Astrocyte of the cerebellum (primary cell): ENCODE results near the gene TMEM164.
A peak's percentile ranks its signal among the peaks of the same experiment; 100 is the strongest.
"Not testable (repeated sequence)": the region's sequence is repeated elsewhere in the genome, so short reads cannot be mapped to it uniquely, and the experiment has no call there.

ENCODE experiments used
- DNase-seq: peaks from one replicate; pipeline ENCODE4 v3.0.0-alpha.2; 2011; ENCODE audit warnings: low read depth
- H3K4me3 ChIP-seq: 2 replicates; pipeline ENCODE4 v1.5.1; 2011; ENCODE audit warnings: mild to moderate bottlenecking, low read depth, low read length, moderate library complexity
- CTCF ChIP-seq: IDR thresholded peaks from 2 replicates; pipeline ENCODE4 v1.5.1; 2012; ENCODE audit warnings: low read length, low read depth, moderate library complexity, mild to moderate bottlenecking; ENCODE audit errors: missing control alignments
- in situ Hi-C: cut with HindIII; loops from 2 replicates; pipeline ENCODE4 v1.10.0; 2017; ENCODE audit warnings: low sequenced_read_pairs

TMEM164 gene

GRCh38 chrX:110143454-110144210 lies 140.7 kb downstream of the TMEM164 start:
- no peak overlapping the region for H3K4me3 ChIP-seq
- in situ Hi-C loops, result no loop called here
- TF ChIP-seq CTCF, result no peak
- DNase-seq, result no peak

GRCh38 chrX:110145311-110145710 lies 142.4 kb downstream of the TMEM164 start:
- no peak overlapping the region for H3K4me3 ChIP-seq
- in situ Hi-C loops, result no loop called here
- TF ChIP-seq CTCF, result no peak
- no peak for DNase-seq

- in situ Hi-C loops, result no loop called here
- no peak overlapping the region for H3K4me3 ChIP-seq
- peak; percentile 60 for TF ChIP-seq CTCF
- no peak for DNase-seq
Measured at GRCh38 chrX:110145854-110146253, 142.9 kb downstream of the TMEM164 start.

- TF ChIP-seq CTCF, result peak; percentile 74
- no peak overlapping the region for H3K4me3 ChIP-seq
- no peak for DNase-seq
- in situ Hi-C loops, result no loop called here
Measured at GRCh38 chrX:110146521-110146920, 143.6 kb downstream of the TMEM164 start.

- DNase-seq, result no peak
- in situ Hi-C loops, result no loop called here
- H3K4me3 ChIP-seq, result no peak overlapping the region
- TF ChIP-seq CTCF, result no peak
Measured at GRCh38 chrX:110153244-110153643, 150.3 kb downstream of the TMEM164 start.

GRCh38 chrX:110153896-110154295 lies 151.0 kb downstream of the TMEM164 start:
- no peak for DNase-seq
- TF ChIP-seq CTCF, result no peak
- no peak overlapping the region for H3K4me3 ChIP-seq
- in situ Hi-C loops, result no loop called here

- DNase-seq, H3K4me3 ChIP-seq, in situ Hi-C loops: not testable (repeated sequence)
Measured at GRCh38 chrX:110154328-110154727, 151.4 kb downstream of the TMEM164 start.
